HAP-1 (cell line): ENCODE measurements around the gene GNG7.
A peak's percentile ranks its signal among the peaks of the same experiment; 100 is the strongest.
"Not testable (repeated sequence)": the region's sequence is repeated elsewhere in the genome, so short reads cannot be mapped to it uniquely, and the experiment has no call there.

Experiments used
- DNase-seq, 2 experiments: peaks; one replicate each; pipeline ENCODE4 v3.0.0-alpha.2; 2016 to 2020; ENCODE audit warnings: low spot score in 2 of 2
- H3K27me3 ChIP-seq: fragments of 250-450 bp; sonication (Bioruptor Pico); 2 replicates; pipeline ENCODE4 v1.5.1; 2020; ENCODE audit warnings: low read depth, mild to moderate bottlenecking, moderate library complexity
- H3K36me3 ChIP-seq: fragments of 250-450 bp; sonication (Bioruptor Pico); replicated peaks from 2 replicates; pipeline ENCODE4 v1.5.1; 2020; ENCODE audit warnings: mild to moderate bottlenecking
- H3K4me1 ChIP-seq: fragments of 250-450 bp; sonication (Bioruptor Pico); 2 replicates; pipeline ENCODE4 v1.5.1; 2020; ENCODE audit warnings: mild to moderate bottlenecking
- H3K4me3 ChIP-seq: fragments of 250-450 bp; sonication (Bioruptor Pico); 2 replicates; pipeline ENCODE4 v1.5.1; 2020; ENCODE audit warnings: mild to moderate bottlenecking, moderate library complexity
- H3K9me3 ChIP-seq: fragments of 250-450 bp; sonication (Bioruptor Pico); 2 replicates; pipeline ENCODE4 v1.5.1; 2020; ENCODE audit warnings: mild to moderate bottlenecking, moderate library complexity
- in situ Hi-C: fragments of 300-500 bp; cut with MboI; formaldehyde crosslinking; loops from 3 replicates; pipeline ENCODE4 v1.14.3; 2020; ENCODE audit warnings: low sequenced_read_pairs, inconsistent platforms, mixed read lengths

The GNG7 gene

GRCh38 chr19:2613507-2614295 lies 88.8 kb downstream of the GNG7 start:
- in situ Hi-C loops: loop anchor here (5.0 kb wide), 1 partner anchor 136 kb away; the partner anchor contains the start of gene GADD45B
- peak; percentile 25 to 66 for DNase-seq
- no peaks in the 10 kb centered on the region for H3K27me3 ChIP-seq
- H3K4me3 ChIP-seq: no peak overlapping the region
- H3K4me1 ChIP-seq: 0 out of 2 replicates have a peak, but pooled peaks cover 2% of the 10 kb centered on the region
- H3K36me3 ChIP-seq: no peaks in the 10 kb centered on the region
- H3K9me3 ChIP-seq: 0 out of 2 replicates have a peak, but pooled peaks cover 4% of the 10 kb centered on the region

- H3K4me3 ChIP-seq: no peak overlapping the region
- 0 out of 2 replicates have a peak, but pooled peaks cover 2% of the 10 kb centered on the region for H3K4me1 ChIP-seq
- no peak for DNase-seq
- H3K36me3 ChIP-seq: no peaks in the 10 kb centered on the region
- in situ Hi-C loops: loop anchor here (5.0 kb wide), 1 partner anchor 135 kb away; the partner anchor contains the start of gene GADD45B
- H3K9me3 ChIP-seq: 0 out of 2 replicates have a peak, but pooled peaks cover 4% of the 10 kb centered on the region
- no peaks in the 10 kb centered on the region for H3K27me3 ChIP-seq
These were observed 89.8 kb downstream of the GNG7 start for GRCh38 chr19:2612619-2613249.

- Histone ChIP-seq H3K9me3 (0 out of 2 replicates have a peak, but pooled peaks cover 4% of the 10 kb centered on the region), H3K36me3 (no peaks in the 10 kb centered on the region), H3K4me1 (0 out of 2 replicates have a peak, but pooled peaks cover 2% of the 10 kb centered on the region), H3K27me3 (no peaks in the 10 kb centered on the region), H3K4me3 (no peak overlapping the region)
- no peak for DNase-seq
- in situ Hi-C loops: loop anchor here (5.0 kb wide), 1 partner anchor 134 kb away; the partner anchor contains the start of gene GADD45B
These were observed 90.7 kb downstream of the GNG7 start for GRCh38 chr19:2611483-2612464.

- DNase-seq: peak; percentile 85 to 96
- peak overlapping the region; percentile 23 for H3K4me3 ChIP-seq
- 0 out of 2 replicates have a peak, but pooled peaks cover 2% of the 10 kb centered on the region for H3K4me1 ChIP-seq
- no peaks in the 10 kb centered on the region for H3K36me3 ChIP-seq
- H3K27me3 ChIP-seq: no peaks in the 10 kb centered on the region
- H3K9me3 ChIP-seq: 0 out of 2 replicates have a peak, but pooled peaks cover 4% of the 10 kb centered on the region
- in situ Hi-C loops: loop anchor here (5.0 kb wide), 1 partner anchor 134 kb away; the partner anchor contains the start of gene GADD45B
These were observed 91.6 kb downstream of the GNG7 start for GRCh38 chr19:2610637-2611482.

- no peak overlapping the region for H3K4me3 ChIP-seq
- in situ Hi-C loops: loop anchor here (5.0 kb wide), 1 partner anchor 132 kb away; the partner anchor contains the start of gene GADD45B
- H3K4me1 ChIP-seq: 0 out of 2 replicates have a peak, but pooled peaks cover 2% of the 10 kb centered on the region
These were observed 92.9 kb downstream of the GNG7 start for GRCh38 chr19:2609389-2610116.

GRCh38 chr19:2609034-2609388 lies 93.5 kb downstream of the GNG7 start:
- H3K36me3 ChIP-seq, H3K9me3 ChIP-seq, H3K4me1 ChIP-seq, in situ Hi-C loops, DNase-seq, H3K4me3 ChIP-seq, H3K27me3 ChIP-seq: not testable (repeated sequence)

More at GRCh38 chr19:2609389-2610116, 92.9 kb downstream of the GNG7 start:
- H3K36me3 ChIP-seq: no peaks in the 10 kb centered on the region
- no peak for DNase-seq
- no peaks in the 10 kb centered on the region for H3K27me3 ChIP-seq
- 0 out of 2 replicates have a peak, but pooled peaks cover 1% of the 10 kb centered on the region for H3K9me3 ChIP-seq

- no peak for DNase-seq
- Histone ChIP-seq H3K4me3 (no peak overlapping the region), H3K36me3 (no peaks in the 10 kb centered on the region), H3K4me1 (0 out of 2 replicates have a peak, but pooled peaks cover 3% of the 10 kb centered on the region), H3K27me3 (no peaks in the 10 kb centered on the region), H3K9me3 (no peaks in the 10 kb centered on the region)
- in situ Hi-C loops: no loop called here
These were observed 93.9 kb downstream of the GNG7 start for GRCh38 chr19:2608602-2608922.

- H3K4me1 ChIP-seq: 0 out of 2 replicates have a peak, but pooled peaks cover 6% of the 10 kb centered on the region
- no peak for DNase-seq
- no peaks in the 10 kb centered on the region for H3K36me3 ChIP-seq
- H3K9me3 ChIP-seq: no peaks in the 10 kb centered on the region
- H3K27me3 ChIP-seq: no peaks in the 10 kb centered on the region
- H3K4me3 ChIP-seq: no peak overlapping the region
- in situ Hi-C loops: no loop called here
These were observed 94.5 kb downstream of the GNG7 start for GRCh38 chr19:2607712-2608601.

- DNase-seq, H3K9me3 ChIP-seq, H3K4me3 ChIP-seq, H3K4me1 ChIP-seq, in situ Hi-C loops, H3K27me3 ChIP-seq, H3K36me3 ChIP-seq: not testable (repeated sequence)
These were observed 95.7 kb downstream of the GNG7 start for GRCh38 chr19:2606774-2607173.

GRCh38 chr19:2605889-2606288 lies 96.6 kb downstream of the GNG7 start:
- H3K4me3 ChIP-seq, H3K27me3 ChIP-seq, H3K9me3 ChIP-seq, in situ Hi-C loops, H3K4me1 ChIP-seq, DNase-seq, H3K36me3 ChIP-seq: not testable (repeated sequence)

GRCh38 chr19:2604747-2605329 lies 97.7 kb downstream of the GNG7 start:
- in situ Hi-C loops: no loop called here
- H3K4me3 ChIP-seq: no peak overlapping the region
- H3K36me3 ChIP-seq: no peaks in the 10 kb centered on the region
- no peaks in the 10 kb centered on the region for H3K9me3 ChIP-seq
- peaks cover 5% of the 10 kb centered on the region; the same call in 1 of the 2 replicates for H3K4me1 ChIP-seq
- no peak for DNase-seq
- H3K27me3 ChIP-seq: no peaks in the 10 kb centered on the region
